Muscle layer of duodenum (tissue), 2 donors: ENCODE results near the gene BCL2L1.
"Not testable (repeated sequence)": the region's sequence is repeated elsewhere in the genome, so short reads cannot be mapped to it uniquely, and the experiment has no call there.

ENCODE experiments used
- H3K27ac ChIP-seq: one replicate; pipeline ENCODE4 v1.7.0; 2013; ENCODE audit warnings: mild to moderate bottlenecking, low read length
- H3K27me3 ChIP-seq: one replicate; pipeline ENCODE4 v1.7.0; 2013; ENCODE audit warnings: low read depth, mild to moderate bottlenecking, control low read depth, low read length
- H3K36me3 ChIP-seq, 2 donors: one replicate each; pipeline ENCODE4 v1.7.0; 2013; ENCODE audit warnings: low read length in 2 of 2, control low read depth in 1 of 2, mild to moderate bottlenecking in 1 of 2; ENCODE audit not compliant: insufficient read depth in 2 of 2, control insufficient read depth in 1 of 2
- H3K4me1 ChIP-seq, 2 donors: one replicate each; pipeline ENCODE4 v1.7.0; 2013; ENCODE audit warnings: low read length in 2 of 2, mild to moderate bottlenecking in 2 of 2, control low read depth in 1 of 2, moderate library complexity in 1 of 2; ENCODE audit not compliant: insufficient read depth in 2 of 2, control insufficient read depth in 1 of 2
- H3K4me3 ChIP-seq, 2 donors: one replicate each; pipeline ENCODE4 v1.7.0; 2013; ENCODE audit warnings: low read length in 2 of 2, low read depth in 1 of 2, mild to moderate bottlenecking in 1 of 2
- H3K9me3 ChIP-seq, 2 donors: one replicate each; pipeline ENCODE4 v1.7.0; 2013; ENCODE audit warnings: low read length in 2 of 2, control low read depth in 1 of 2, mild to moderate bottlenecking in 1 of 2; ENCODE audit not compliant: control insufficient read depth in 1 of 2
- donor health status: healthy.

The BCL2L1 gene

GRCh38 chr20:31749223-31749622 lies 26.6 kb upstream of the BCL2L1 start:
- no peak overlapping the region for H3K27ac ChIP-seq
- H3K4me1 ChIP-seq, result no peaks in the 10 kb centered on the region
- no peak overlapping the region for H3K4me3 ChIP-seq
- H3K27me3 ChIP-seq, result no peaks in the 10 kb centered on the region
- no peaks in the 10 kb centered on the region for H3K36me3 ChIP-seq
- no peaks in the 10 kb centered on the region for H3K9me3 ChIP-seq

- Histone ChIP-seq H3K9me3 (no peaks in the 10 kb centered on the region), H3K36me3 (no peaks in the 10 kb centered on the region), H3K27me3 (no peaks in the 10 kb centered on the region), H3K4me1 (no peaks in the 10 kb centered on the region), H3K27ac (no peak overlapping the region), H3K4me3 (no peak overlapping the region)
Observed at GRCh38 chr20:31747640-31748039, 25.0 kb upstream of the BCL2L1 start.

- H3K27ac ChIP-seq, H3K9me3 ChIP-seq, H3K4me1 ChIP-seq, H3K36me3 ChIP-seq, H3K4me3 ChIP-seq, H3K27me3 ChIP-seq: not testable (repeated sequence)
Observed at GRCh38 chr20:31747028-31747427, 24.4 kb upstream of the BCL2L1 start.

- Histone ChIP-seq H3K27ac (no peak overlapping the region), H3K4me1 (no peaks in the 10 kb centered on the region), H3K36me3 (no peaks in the 10 kb centered on the region), H3K9me3 (no peaks in the 10 kb centered on the region), H3K27me3 (no peaks in the 10 kb centered on the region), H3K4me3 (no peak overlapping the region)
Observed at GRCh38 chr20:31746068-31746878, 23.6 kb upstream of the BCL2L1 start.

- no peak overlapping the region for H3K27ac ChIP-seq
- peaks cover 0 to 5% of the 10 kb centered on the region in 2 donors for H3K4me1 ChIP-seq
- no peaks in the 10 kb centered on the region for H3K9me3 ChIP-seq
- no peaks in the 10 kb centered on the region for H3K36me3 ChIP-seq
- H3K4me3 ChIP-seq, result no peak overlapping the region
- H3K27me3 ChIP-seq, result no peaks in the 10 kb centered on the region
Observed at GRCh38 chr20:31740656-31741323, 18.1 kb upstream of the BCL2L1 start.

GRCh38 chr20:31740208-31740607 lies 17.5 kb upstream of the BCL2L1 start:
- Histone ChIP-seq H3K27ac (no peak overlapping the region), H3K9me3 (no peaks in the 10 kb centered on the region), H3K36me3 (no peaks in the 10 kb centered on the region), H3K4me3 (peak overlapping the region in 1 of 2 donors; percentile 82), H3K4me1 (peaks cover 0 to 5% of the 10 kb centered on the region in 2 donors), H3K27me3 (no peaks in the 10 kb centered on the region)

GRCh38 chr20:31739550-31739977 lies 16.9 kb upstream of the BCL2L1 start:
- Histone ChIP-seq H3K27ac (peak overlapping the region; percentile 70), H3K36me3 (no peaks in the 10 kb centered on the region), H3K27me3 (no peaks in the 10 kb centered on the region), H3K4me3 (peak overlapping the region; percentile 82 to 96), H3K4me1 (peaks cover 0 to 5% of the 10 kb centered on the region in 2 donors), H3K9me3 (no peaks in the 10 kb centered on the region)

GRCh38 chr20:31738729-31739549 lies 16.3 kb upstream of the BCL2L1 start, which contains the start of gene TPX2:
Gene TPX2, plus strand, starts transcription at chr20:31739290. Its CDS starts 18,187 bp downstream, at chr20:31757477.
- Histone ChIP-seq H3K9me3 (no peaks in the 10 kb centered on the region), H3K36me3 (no peaks in the 10 kb centered on the region), H3K4me1 (peaks cover 0 to 5% of the 10 kb centered on the region in 2 donors), H3K4me3 (peak within 1 kb of the TSS; percentile 82 to 96), H3K27ac (peak within 1 kb of the TSS; percentile 70), H3K27me3 (no peaks in the 10 kb centered on the region)

GRCh38 chr20:31731321-31731717 lies 8.7 kb upstream of the BCL2L1 start:
- no peak overlapping the region for H3K4me3 ChIP-seq
- H3K9me3 ChIP-seq, result no peaks in the 10 kb centered on the region
- H3K27ac ChIP-seq, result no peak overlapping the region
- no peaks in the 10 kb centered on the region for H3K27me3 ChIP-seq
- no peaks in the 10 kb centered on the region for H3K36me3 ChIP-seq
- no peaks in the 10 kb centered on the region for H3K4me1 ChIP-seq

- peaks cover 28 to 33% of the 10 kb centered on the region in 2 donors for H3K4me1 ChIP-seq
- no peaks in the 10 kb centered on the region for H3K9me3 ChIP-seq
- H3K4me3 ChIP-seq, result peak overlapping the region; percentile 74 to 87
- peaks cover 6 to 17% of the 10 kb centered on the region in 2 donors for H3K36me3 ChIP-seq
- no peaks in the 10 kb centered on the region for H3K27me3 ChIP-seq
- H3K27ac ChIP-seq, result peak overlapping the region; percentile 99
Observed at GRCh38 chr20:31723319-31724078, 831 bp upstream of the BCL2L1 start.
